Neural progenitor cell (in vitro differentiated cells): ENCODE results near the gene TSHZ1.

ENCODE experiments used
- CTCF ChIP-seq: fragments of 200-600 bp; sonication (generic); IDR thresholded peaks from 2 replicates; pipeline ENCODE4 v1.5.1; 2017; ENCODE audit warnings: antibody characterized with exemption, mild to moderate bottlenecking
- EZH2 ChIP-seq: fragments of 200-600 bp; sonication (generic); IDR thresholded peaks from 2 replicates; pipeline ENCODE4 v1.6.1; 2017; ENCODE audit warnings: antibody characterized with exemption, mild to moderate bottlenecking, moderate library complexity

- no peak for TF ChIP-seq CTCF
- no peak for TF ChIP-seq EZH2
Measured at GRCh38 chr18:75216911-75217689, 6.5 kb downstream of the TSHZ1 start.
